B cell (primary cell): ENCODE data around the gene DYNC1I2.

ENCODE experiments used
- EZH2 ChIP-seq: IDR thresholded peaks from 2 replicates; pipeline ENCODE4 v1.6.1; 2012; ENCODE audit warnings: borderline replicate concordance, low read depth, mild to moderate bottlenecking, moderate library complexity, low read length; ENCODE audit not compliant: insufficient read depth, poor library complexity, severe bottlenecking
- TF ChIP-seq, protein P1 (sequence below): fragments of 200-600 bp; IDR thresholded peaks from one replicate; pipeline ENCODE4 v1.8.0; 2022; ENCODE audit warnings: antibody characterized with exemption, mild to moderate bottlenecking

DNA sequence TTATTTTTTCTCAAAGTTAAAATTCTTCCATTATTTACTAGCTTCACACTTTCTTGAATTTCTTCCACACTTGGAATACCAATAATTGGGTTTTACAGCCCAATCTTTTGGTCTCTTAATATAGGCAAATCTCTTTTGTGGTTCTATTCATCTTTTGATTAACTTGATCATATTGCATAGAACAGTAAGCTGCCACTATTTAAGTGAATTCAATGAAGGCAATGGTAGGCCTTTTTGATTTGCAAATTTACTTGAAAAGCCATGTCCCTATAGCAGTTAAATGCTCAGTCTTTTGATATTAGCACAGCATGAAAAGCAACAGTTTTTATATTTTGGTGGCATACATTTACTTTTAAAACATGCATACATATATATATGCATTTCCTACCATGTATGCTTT lies 20.2 kb upstream of the DYNC1I2 start:
- TF ChIP-seq, protein P1, sequence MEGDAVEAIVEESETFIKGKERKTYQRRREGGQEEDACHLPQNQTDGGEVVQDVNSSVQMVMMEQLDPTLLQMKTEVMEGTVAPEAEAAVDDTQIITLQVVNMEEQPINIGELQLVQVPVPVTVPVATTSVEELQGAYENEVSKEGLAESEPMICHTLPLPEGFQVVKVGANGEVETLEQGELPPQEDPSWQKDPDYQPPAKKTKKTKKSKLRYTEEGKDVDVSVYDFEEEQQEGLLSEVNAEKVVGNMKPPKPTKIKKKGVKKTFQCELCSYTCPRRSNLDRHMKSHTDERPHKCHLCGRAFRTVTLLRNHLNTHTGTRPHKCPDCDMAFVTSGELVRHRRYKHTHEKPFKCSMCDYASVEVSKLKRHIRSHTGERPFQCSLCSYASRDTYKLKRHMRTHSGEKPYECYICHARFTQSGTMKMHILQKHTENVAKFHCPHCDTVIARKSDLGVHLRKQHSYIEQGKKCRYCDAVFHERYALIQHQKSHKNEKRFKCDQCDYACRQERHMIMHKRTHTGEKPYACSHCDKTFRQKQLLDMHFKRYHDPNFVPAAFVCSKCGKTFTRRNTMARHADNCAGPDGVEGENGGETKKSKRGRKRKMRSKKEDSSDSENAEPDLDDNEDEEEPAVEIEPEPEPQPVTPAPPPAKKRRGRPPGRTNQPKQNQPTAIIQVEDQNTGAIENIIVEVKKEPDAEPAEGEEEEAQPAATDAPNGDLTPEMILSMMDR, result no peak
- no peak for TF ChIP-seq EZH2
